Measurements from ENCODE around the gene MED31. TPM values are rescaled to one million over a fixed set of nuclear protein-coding genes. Genes with fewer than 3 reads are reported as not detected.

The MED31 gene
- total and polyA plus RNA-seq, 2 of the 13 experiments (the other 11 are each of a cell fraction or from before 2014, with no cell fraction given): 19.0 to 20.9 TPM

- TF ChIP-seq, protein P1, sequence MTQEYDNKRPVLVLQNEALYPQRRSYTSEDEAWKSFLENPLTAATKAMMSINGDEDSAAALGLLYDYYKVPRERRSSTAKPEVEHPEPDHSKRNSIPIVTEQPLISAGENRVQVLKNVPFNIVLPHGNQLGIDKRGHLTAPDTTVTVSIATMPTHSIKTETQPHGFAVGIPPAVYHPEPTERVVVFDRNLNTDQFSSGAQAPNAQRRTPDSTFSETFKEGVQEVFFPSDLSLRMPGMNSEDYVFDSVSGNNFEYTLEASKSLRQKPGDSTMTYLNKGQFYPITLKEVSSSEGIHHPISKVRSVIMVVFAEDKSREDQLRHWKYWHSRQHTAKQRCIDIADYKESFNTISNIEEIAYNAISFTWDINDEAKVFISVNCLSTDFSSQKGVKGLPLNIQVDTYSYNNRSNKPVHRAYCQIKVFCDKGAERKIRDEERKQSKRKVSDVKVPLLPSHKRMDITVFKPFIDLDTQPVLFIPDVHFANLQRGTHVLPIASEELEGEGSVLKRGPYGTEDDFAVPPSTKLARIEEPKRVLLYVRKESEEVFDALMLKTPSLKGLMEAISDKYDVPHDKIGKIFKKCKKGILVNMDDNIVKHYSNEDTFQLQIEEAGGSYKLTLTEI (CRISPR knock-in tag; conservative IDR thresholded peaks at IDR 0.05): no peak
- TF ChIP-seq STAG1 (CRISPR knock-in tag; IDR thresholded peaks at IDR 0.05): no peak
- TF ChIP-seq, protein P2, sequence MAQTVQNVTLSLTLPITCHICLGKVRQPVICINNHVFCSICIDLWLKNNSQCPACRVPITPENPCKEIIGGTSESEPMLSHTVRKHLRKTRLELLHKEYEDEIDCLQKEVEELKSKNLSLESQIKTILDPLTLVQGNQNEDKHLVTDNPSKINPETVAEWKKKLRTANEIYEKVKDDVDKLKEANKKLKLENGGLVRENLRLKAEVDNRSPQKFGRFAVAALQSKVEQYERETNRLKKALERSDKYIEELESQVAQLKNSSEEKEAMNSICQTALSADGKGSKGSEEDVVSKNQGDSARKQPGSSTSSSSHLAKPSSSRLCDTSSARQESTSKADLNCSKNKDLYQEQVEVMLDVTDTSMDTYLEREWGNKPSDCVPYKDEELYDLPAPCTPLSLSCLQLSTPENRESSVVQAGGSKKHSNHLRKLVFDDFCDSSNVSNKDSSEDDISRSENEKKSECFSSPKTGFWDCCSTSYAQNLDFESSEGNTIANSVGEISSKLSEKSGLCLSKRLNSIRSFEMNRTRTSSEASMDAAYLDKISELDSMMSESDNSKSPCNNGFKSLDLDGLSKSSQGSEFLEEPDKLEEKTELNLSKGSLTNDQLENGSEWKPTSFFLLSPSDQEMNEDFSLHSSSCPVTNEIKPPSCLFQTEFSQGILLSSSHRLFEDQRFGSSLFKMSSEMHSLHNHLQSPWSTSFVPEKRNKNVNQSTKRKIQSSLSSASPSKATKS (CRISPR knock-in tag; IDR thresholded peaks at IDR 0.05): 0 out of 2 replicates have a peak, but pooled peaks have one; percentile 50
- TF ChIP-seq RXRA (CRISPR knock-in tag; IDR thresholded peaks at IDR 0.05): peak; percentile 64
- TF ChIP-seq ZNF337 (CRISPR knock-in tag; IDR thresholded peaks at IDR 0.05; ENCODE audit: borderline replicate concordance, low read depth): peak; percentile 95; the same call in 1 of the 2 replicates
- no peak for TF ChIP-seq HHEX (CRISPR knock-in tag; IDR thresholded peaks at IDR 0.05)
- TF ChIP-seq RNF2 (conservative IDR thresholded peaks at IDR 0.05; ENCODE audit: low read depth): no peak
- TF ChIP-seq MTF1 (CRISPR knock-in tag; IDR thresholded peaks at IDR 0.05): no peak
- TF ChIP-seq RFX1 (IDR thresholded peaks at IDR 0.05): peak; percentile 96
- TF ChIP-seq ZGPAT (CRISPR knock-in tag; IDR thresholded peaks at IDR 0.05): peak; percentile 79
- TF ChIP-seq ATF7 (IDR thresholded peaks at IDR 0.05): no peak
- no peak for TF ChIP-seq ATF7 (CRISPR knock-in tag; IDR thresholded peaks at IDR 0.05)
- no peak for TF ChIP-seq ZSCAN20 (CRISPR knock-in tag; IDR thresholded peaks at IDR 0.05; ENCODE audit: borderline replicate concordance)
- peak; percentile 38; the same call in 1 of the 2 replicates for TF ChIP-seq ARID5B (CRISPR knock-in tag; IDR thresholded peaks at IDR 0.05)
- peak; percentile 83 for TF ChIP-seq ZSCAN21 (CRISPR knock-in tag; IDR thresholded peaks at IDR 0.05; ENCODE audit: borderline replicate concordance)
- TF ChIP-seq, protein P3, sequence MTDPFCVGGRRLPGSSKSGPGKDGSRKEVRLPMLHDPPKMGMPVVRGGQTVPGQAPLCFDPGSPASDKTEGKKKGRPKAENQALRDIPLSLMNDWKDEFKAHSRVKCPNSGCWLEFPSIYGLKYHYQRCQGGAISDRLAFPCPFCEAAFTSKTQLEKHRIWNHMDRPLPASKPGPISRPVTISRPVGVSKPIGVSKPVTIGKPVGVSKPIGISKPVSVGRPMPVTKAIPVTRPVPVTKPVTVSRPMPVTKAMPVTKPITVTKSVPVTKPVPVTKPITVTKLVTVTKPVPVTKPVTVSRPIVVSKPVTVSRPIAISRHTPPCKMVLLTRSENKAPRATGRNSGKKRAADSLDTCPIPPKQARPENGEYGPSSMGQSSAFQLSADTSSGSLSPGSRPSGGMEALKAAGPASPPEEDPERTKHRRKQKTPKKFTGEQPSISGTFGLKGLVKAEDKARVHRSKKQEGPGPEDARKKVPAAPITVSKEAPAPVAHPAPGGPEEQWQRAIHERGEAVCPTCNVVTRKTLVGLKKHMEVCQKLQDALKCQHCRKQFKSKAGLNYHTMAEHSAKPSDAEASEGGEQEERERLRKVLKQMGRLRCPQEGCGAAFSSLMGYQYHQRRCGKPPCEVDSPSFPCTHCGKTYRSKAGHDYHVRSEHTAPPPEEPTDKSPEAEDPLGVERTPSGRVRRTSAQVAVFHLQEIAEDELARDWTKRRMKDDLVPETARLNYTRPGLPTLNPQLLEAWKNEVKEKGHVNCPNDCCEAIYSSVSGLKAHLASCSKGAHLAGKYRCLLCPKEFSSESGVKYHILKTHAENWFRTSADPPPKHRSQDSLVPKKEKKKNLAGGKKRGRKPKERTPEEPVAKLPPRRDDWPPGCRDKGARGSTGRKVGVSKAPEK (CRISPR knock-in tag; IDR thresholded peaks at IDR 0.05; ENCODE audit: borderline replicate concordance): no peak
Measured at GRCh38 chr17:6640536-6641246, 10.7 kb downstream of the MED31 start, which contains the start of the genes KIAA0753 and TXNDC17 (continued).

All from HepG2 (cell line).